Sigmoid colon (tissue), 4 donors: ENCODE results near the gene NDUFB2.

Experiments
- CTCF ChIP-seq, 4 experiments: fragments of 450-650 bp in 3 of 4; fragments of 200-600 bp in 1 of 4; IDR thresholded peaks; one replicate each; pipeline ENCODE4 v1.5.1; 2016 to 2019; ENCODE audit warnings: antibody characterized with exemption in 4 of 4, mild to moderate bottlenecking in 3 of 4, moderate library complexity in 2 of 4
- EP300 ChIP-seq, 4 donors: sonication (generic); formaldehyde crosslinking; IDR thresholded peaks; one replicate each; pipeline ENCODE4 v1.6.1; 2017; ENCODE audit warnings: antibody characterized with exemption in 4 of 4
- POLR2A ChIP-seq, 2 donors: fragments of 450-650 bp; IDR thresholded peaks; one replicate each; pipeline ENCODE4 v1.6.1; 2016; ENCODE audit warnings: antibody characterized with exemption in 2 of 2, mild to moderate bottlenecking in 2 of 2, moderate library complexity in 2 of 2
- POLR2AphosphoS5 ChIP-seq, 4 donors: sonication (generic); formaldehyde crosslinking; IDR thresholded peaks; one replicate each; pipeline ENCODE4 v1.6.1; 2017; ENCODE audit warnings: antibody characterized with exemption in 4 of 4

- TF ChIP-seq CTCF (IDR thresholded peaks at IDR 0.05) = no peak
- TF ChIP-seq POLR2A (IDR thresholded peaks at IDR 0.05) = no peak
- no peak for TF ChIP-seq POLR2AphosphoS5 (IDR thresholded peaks at IDR 0.05)
- TF ChIP-seq EP300 (IDR thresholded peaks at IDR 0.05) = no peak
Observed at GRCh38 chr7:140673774-140674155, 22.7 kb upstream of the NDUFB2 start.
